Measurements from ENCODE around the gene KDM4C.
A peak's percentile ranks its signal among the peaks of the same experiment; 100 is the strongest.

The KDM4C gene

GRCh38 chr9:7192266-7192665 lies 434.5 kb downstream of the KDM4C start:
- DNase-seq, result no peak

GRCh38 chr9:7195526-7195925 lies 437.8 kb downstream of the KDM4C start:
- DNase-seq, result no peak

- DNase-seq, result no peak
These were observed 438.7 kb downstream of the KDM4C start for GRCh38 chr9:7196467-7196866.

GRCh38 chr9:7201196-7201595 lies 443.4 kb downstream of the KDM4C start:
- no peak for DNase-seq

GRCh38 chr9:7205806-7206205 lies 448.0 kb downstream of the KDM4C start:
- DNase-seq, result no peak

- no peak for DNase-seq
These were observed 448.5 kb downstream of the KDM4C start for GRCh38 chr9:7206221-7206758.

- DNase-seq, result peak in 8 of 58 donors; percentile 2 to 28 (median 10)
These were observed 451.4 kb downstream of the KDM4C start for GRCh38 chr9:7209016-7209715.

GRCh38 chr9:7209990-7210389 lies 452.2 kb downstream of the KDM4C start:
- DNase-seq, result no peak

GRCh38 chr9:7210854-7211637 lies 453.3 kb downstream of the KDM4C start:
- DNase-seq, result no peak

- peak in 1 of 58 donors; percentile 29 for DNase-seq
These were observed 453.9 kb downstream of the KDM4C start for GRCh38 chr9:7211657-7212056.

- peak in 26 of 58 donors; percentile 4 to 54 (median 18) for DNase-seq
These were observed 454.3 kb downstream of the KDM4C start for GRCh38 chr9:7212101-7212500.

GRCh38 chr9:7216004-7216841 lies 458.4 kb downstream of the KDM4C start:
- DNase-seq, result no peak

- no peak for DNase-seq
These were observed 466.2 kb downstream of the KDM4C start for GRCh38 chr9:7223981-7224380.
